HEK293 (cell line): ENCODE measurements around the gene PSMB11.

Experiments
- CTCF ChIA-PET: fragments of 350-600 bp; formaldehyde crosslinking; extraction: SDS; loops from one replicate; lab custom pipeline; 2021; ENCODE audit warnings: antibody characterized with exemption; lab: Yijun Ruan, JAX
- POLR2A ChIA-PET: fragments of 300-600 bp; formaldehyde crosslinking; extraction: SDS; loops from one replicate; lab custom pipeline; 2020; ENCODE audit warnings: antibody characterized with exemption, inconsistent platforms; lab: Yijun Ruan, JAX
- H3K27ac ChIP-seq: fragments of 200-500 bp; sonication (Bioruptor generic); 2 replicates; pipeline ENCODE4 v1.5.1; 2014; ENCODE audit warnings: low read depth, low read length, control low read depth, inconsistent platforms; ENCODE audit errors: extremely low read depth
- H3K36me3 ChIP-seq, 2 experiments: fragments of 200-500 bp in 1 of 2; sonication (Bioruptor generic) in 1 of 2; 1 replicate in 1 of 2; 2 replicates in 1 of 2; pipeline ENCODE4 v1.5.1; 2014 to 2017; ENCODE audit warnings: inconsistent platforms in 2 of 2, low read length in 2 of 2; ENCODE audit not compliant: control insufficient read depth in 2 of 2, insufficient read depth in 1 of 2
- H3K4me1 ChIP-seq: fragments of 200-500 bp; sonication (Bioruptor generic); 2 replicates; pipeline ENCODE4 v1.5.1; 2014; ENCODE audit warnings: mild to moderate bottlenecking, low read length, inconsistent platforms; ENCODE audit not compliant: control insufficient read depth, insufficient read depth
- H3K4me3 ChIP-seq: 2 replicates; pipeline ENCODE4 v1.5.1; 2011; ENCODE audit warnings: low read depth, mild to moderate bottlenecking, control low read depth, low read length, moderate library complexity
- H3K9me3 ChIP-seq: fragments of 200-500 bp; sonication (Bioruptor generic); 2 replicates; pipeline ENCODE4 v1.5.1; 2014; ENCODE audit warnings: low read depth, low read length, inconsistent platforms; ENCODE audit not compliant: control insufficient read depth, insufficient read depth
- EGR2 ChIP-seq: fragments of 450-650 bp; formaldehyde crosslinking; IDR thresholded peaks from 2 replicates; pipeline ENCODE4 v1.5.1; 2016; ENCODE audit warnings: low read depth, missing biosample characterization, missing genetic modification characterization
- KLF17 ChIP-seq: fragments of 450-650 bp; formaldehyde crosslinking; IDR thresholded peaks from 2 replicates; pipeline ENCODE4 v1.5.1; 2016; ENCODE audit warnings: missing biosample characterization, missing genetic modification characterization
- SP2 ChIP-seq: fragments of 450-650 bp; formaldehyde crosslinking; IDR thresholded peaks from 2 replicates; pipeline ENCODE4 v1.5.1; 2016; ENCODE audit warnings: missing biosample characterization, missing genetic modification characterization
- SP7 ChIP-seq: fragments of 450-650 bp; formaldehyde crosslinking; IDR thresholded peaks from 2 replicates; pipeline ENCODE4 v1.5.1; 2016; ENCODE audit warnings: missing biosample characterization, missing genetic modification characterization
- ZBTB10 ChIP-seq: fragments of 450-650 bp; formaldehyde crosslinking; IDR thresholded peaks from 2 replicates; pipeline ENCODE4 v1.5.1; 2016; ENCODE audit warnings: missing biosample characterization, missing genetic modification characterization
- ZNF174 ChIP-seq: fragments of 450-650 bp; formaldehyde crosslinking; IDR thresholded peaks from 2 replicates; pipeline ENCODE4 v1.5.0; 2017; ENCODE audit warnings: missing biosample characterization, mild to moderate bottlenecking, missing genetic modification characterization
- ZNF280C ChIP-seq: fragments of 450-650 bp; formaldehyde crosslinking; IDR thresholded peaks from 2 replicates; pipeline ENCODE4 v1.5.1; 2016; ENCODE audit warnings: missing biosample characterization, missing genetic modification characterization
- ZNF302 ChIP-seq: fragments of 450-650 bp; formaldehyde crosslinking; IDR thresholded peaks from 2 replicates; pipeline ENCODE4 v1.5.1; 2016; ENCODE audit warnings: missing biosample characterization, missing genetic modification characterization, low read depth
- ZNF341 ChIP-seq: fragments of 450-650 bp; formaldehyde crosslinking; IDR thresholded peaks from 2 replicates; pipeline ENCODE4; 2016; ENCODE audit warnings: low read depth, missing biosample characterization, missing genetic modification characterization
- ZNF544 ChIP-seq: fragments of 450-650 bp; formaldehyde crosslinking; IDR thresholded peaks from 2 replicates; pipeline ENCODE4 v1.5.0; 2017; ENCODE audit warnings: missing biosample characterization, missing genetic modification characterization
- ZNF549 ChIP-seq: fragments of 450-650 bp; IDR thresholded peaks from 2 replicates; pipeline ENCODE4 v1.5.1; 2018; ENCODE audit warnings: missing biosample characterization, missing genetic modification characterization, mild to moderate bottlenecking, inconsistent platforms, moderate library complexity
- ZNF692 ChIP-seq: fragments of 450-650 bp; formaldehyde crosslinking; IDR thresholded peaks from 2 replicates; pipeline ENCODE4 v1.5.1; 2016; ENCODE audit warnings: missing biosample characterization, missing genetic modification characterization
- ZNF785 ChIP-seq: fragments of 450-650 bp; formaldehyde crosslinking; IDR thresholded peaks from 2 replicates; pipeline ENCODE4 v1.5.1; 2016; ENCODE audit warnings: missing biosample characterization, missing genetic modification characterization
- ZXDB ChIP-seq: fragments of 450-650 bp; formaldehyde crosslinking; IDR thresholded peaks from 2 replicates; pipeline ENCODE4 v1.5.1; 2016; ENCODE audit warnings: missing biosample characterization, missing genetic modification characterization
- TF ChIP-seq, protein P1 (sequence below): fragments of 450-650 bp; formaldehyde crosslinking; IDR thresholded peaks from 2 replicates; pipeline ENCODE4 v1.5.1; 2016; ENCODE audit warnings: missing biosample characterization, missing genetic modification characterization
- TF ChIP-seq, protein P2 (sequence below): fragments of 450-650 bp; formaldehyde crosslinking; IDR thresholded peaks from 2 replicates; pipeline ENCODE4 v1.5.1; 2016; ENCODE audit warnings: missing biosample characterization, missing genetic modification characterization
- TF ChIP-seq, protein P3 (sequence below): fragments of 450-650 bp; formaldehyde crosslinking; IDR thresholded peaks from 2 replicates; pipeline ENCODE4 v1.5.1; 2016; ENCODE audit warnings: missing biosample characterization, missing genetic modification characterization, borderline replicate concordance

The PSMB11 gene

GRCh38 chr14:23067847-23068788 is 26.1 kb downstream of the PSMB11 start:
- no peaks in the 10 kb centered on the region for H3K9me3 ChIP-seq
- TF ChIP-seq SP2 (tag by site-specific recombination) (0 out of 2 replicates have a peak, but pooled peaks have one; percentile 21), EGR2 (tag by site-specific recombination) (no peak), ZBTB10 (tag by site-specific recombination) (no peak), ZNF174 (tag by site-specific recombination) (no peak), ZNF785 (no peak)
- TF ChIP-seq, protein P1, sequence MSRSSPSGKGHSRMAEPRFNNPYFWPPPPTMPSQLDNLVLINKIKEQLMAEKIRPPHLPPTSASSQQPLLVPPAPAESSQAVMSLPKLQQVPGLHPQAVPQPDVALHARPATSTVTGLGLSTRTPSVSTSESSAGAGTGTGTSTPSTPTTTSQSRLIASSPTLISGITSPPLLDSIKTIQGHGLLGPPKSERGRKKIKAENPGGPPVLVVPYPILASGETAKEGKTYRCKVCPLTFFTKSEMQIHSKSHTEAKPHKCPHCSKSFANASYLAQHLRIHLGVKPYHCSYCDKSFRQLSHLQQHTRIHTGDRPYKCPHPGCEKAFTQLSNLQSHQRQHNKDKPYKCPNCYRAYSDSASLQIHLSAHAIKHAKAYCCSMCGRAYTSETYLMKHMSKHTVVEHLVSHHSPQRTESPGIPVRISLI (tag by site-specific recombination): no peak
- H3K4me3 ChIP-seq: no peak overlapping the region
- 0 out of 2 replicates have a peak overlapping the region, but pooled peaks have one; percentile 66 for H3K27ac ChIP-seq
- ChIA-PET CTCF (interaction anchor here (0.6 to 3.4 kb wide), 60 partner anchors 9 to 1006 kb away, joined by 3 to 58 read pairs (median 5); partner anchors contain the start of genes ACIN1, AJUBA, C14orf119 and CDH24), POLR2A (interaction anchor here (0.5 to 2.0 kb wide), 14 partner anchors 9 to 139 kb away, joined by 3 to 20 read pairs (median 4); partner anchors contain the start of genes ACIN1, AJUBA, C14orf119 and PRMT5)
- H3K4me1 ChIP-seq: peaks cover 16% of the 10 kb centered on the region
- peaks cover 35 to 70% of the 10 kb centered on the region in 2 experiments for H3K36me3 ChIP-seq

DNA sequence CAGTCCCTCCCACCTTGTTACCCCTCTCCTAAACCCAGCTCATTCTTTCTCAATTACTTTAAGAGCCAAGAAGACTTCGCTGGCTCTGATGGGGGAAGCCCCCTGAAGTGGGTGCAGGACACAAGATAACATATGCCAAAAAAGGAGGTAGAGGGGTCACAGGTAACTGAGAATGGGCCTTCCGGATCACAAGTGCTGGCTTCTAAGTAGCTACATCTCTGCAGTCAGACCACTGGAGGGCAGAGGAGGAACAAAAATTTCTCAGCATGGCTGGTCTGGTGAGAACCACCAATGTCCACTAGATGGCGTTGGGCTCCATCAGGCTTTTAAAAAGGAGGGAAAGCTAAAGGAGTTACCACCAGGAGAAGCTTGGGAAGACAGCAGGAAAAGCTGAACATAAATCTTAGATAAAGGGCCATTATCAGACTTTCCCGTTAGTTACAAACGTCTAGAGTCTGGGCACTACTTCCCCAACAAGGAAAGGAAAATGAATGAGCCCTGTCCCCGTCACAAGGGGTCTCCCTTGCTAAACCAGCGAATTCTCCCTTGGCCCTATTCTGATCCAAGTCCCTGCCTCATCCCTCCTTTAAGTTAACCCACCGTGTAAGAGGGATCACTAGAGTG is 26.9 kb downstream of the PSMB11 start:
- H3K36me3 ChIP-seq: peaks cover 31 to 63% of the 10 kb centered on the region in 2 experiments
- H3K9me3 ChIP-seq: no peaks in the 10 kb centered on the region
- 0 out of 2 replicates have a peak overlapping the region, but pooled peaks have one; percentile 5 for H3K4me3 ChIP-seq
- H3K27ac ChIP-seq: peak overlapping the region; percentile 66
- H3K4me1 ChIP-seq: peaks cover 16% of the 10 kb centered on the region
- ChIA-PET CTCF (interaction anchor here (0.6 to 3.4 kb wide), 59 partner anchors 9 to 941 kb away, joined by 3 to 58 read pairs (median 5); partner anchors contain the start of genes ACIN1, AJUBA, C14orf119 and CDH24), POLR2A (interaction anchor here (0.6 to 2.0 kb wide), 12 partner anchors 10 to 140 kb away, joined by 3 to 20 read pairs (median 4); partner anchors contain the start of genes ACIN1, AJUBA, C14orf119 and PRMT5)
- TF ChIP-seq, protein P2, sequence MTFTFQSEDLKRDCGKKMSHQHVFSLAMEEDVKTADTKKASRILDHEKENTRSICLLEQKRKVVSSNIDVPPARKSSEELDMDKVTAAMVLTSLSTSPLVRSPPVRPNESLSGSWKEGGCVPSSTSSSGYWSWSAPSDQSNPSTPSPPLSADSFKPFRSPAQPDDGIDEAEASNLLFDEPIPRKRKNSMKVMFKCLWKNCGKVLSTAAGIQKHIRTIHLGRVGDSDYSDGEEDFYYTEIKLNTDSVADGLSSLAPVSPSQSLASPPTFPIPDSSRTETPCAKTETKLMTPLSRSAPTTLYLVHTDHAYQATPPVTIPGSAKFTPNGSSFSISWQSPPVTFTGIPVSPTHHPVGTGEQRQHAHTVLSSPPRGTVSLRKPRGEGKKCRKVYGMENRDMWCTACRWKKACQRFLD: no peak
- TF ChIP-seq, protein P3, sequence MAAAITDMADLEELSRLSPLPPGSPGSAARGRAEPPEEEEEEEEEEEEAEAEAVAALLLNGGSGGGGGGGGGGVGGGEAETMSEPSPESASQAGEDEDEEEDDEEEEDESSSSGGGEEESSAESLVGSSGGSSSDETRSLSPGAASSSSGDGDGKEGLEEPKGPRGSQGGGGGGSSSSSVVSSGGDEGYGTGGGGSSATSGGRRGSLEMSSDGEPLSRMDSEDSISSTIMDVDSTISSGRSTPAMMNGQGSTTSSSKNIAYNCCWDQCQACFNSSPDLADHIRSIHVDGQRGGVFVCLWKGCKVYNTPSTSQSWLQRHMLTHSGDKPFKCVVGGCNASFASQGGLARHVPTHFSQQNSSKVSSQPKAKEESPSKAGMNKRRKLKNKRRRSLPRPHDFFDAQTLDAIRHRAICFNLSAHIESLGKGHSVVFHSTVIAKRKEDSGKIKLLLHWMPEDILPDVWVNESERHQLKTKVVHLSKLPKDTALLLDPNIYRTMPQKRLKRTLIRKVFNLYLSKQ (tag by site-specific recombination): no peak
- 0 out of 2 replicates have a peak, but pooled peaks have one; percentile 37 for TF ChIP-seq SP7 (tag by site-specific recombination)
- TF ChIP-seq ZNF549: no peak
- no peak for TF ChIP-seq ZNF280C (tag by site-specific recombination)
- TF ChIP-seq ZNF341: no peak
- peak; percentile 28; the same call in 1 of the 2 replicates for TF ChIP-seq ZXDB (tag by site-specific recombination)
- TF ChIP-seq ZNF302 (tag by site-specific recombination): no peak
- no peak for TF ChIP-seq ZNF544 (tag by site-specific recombination)
- TF ChIP-seq ZNF692 (tag by site-specific recombination): peak; percentile 62; the same call in 1 of the 2 replicates
- 0 out of 2 replicates have a peak, but pooled peaks have one; percentile 32 for TF ChIP-seq KLF17 (tag by site-specific recombination)
